ENCODE results near the gene UBE2G1.

Gene UBE2G1

GRCh38 chr17:4326112-4326511, 40.4 kb downstream of the UBE2G1 start:
- no peak for DNase-seq (ENCODE audit: low read depth)
- TF ChIP-seq CTCF (conservative IDR thresholded peaks at IDR 0.05; ENCODE audit: low read length), result no peak
- H3K4me3 ChIP-seq (ENCODE audit: low read length), result no peak overlapping the region

- no peak for TF ChIP-seq CTCF (conservative IDR thresholded peaks at IDR 0.05; ENCODE audit: low read length)
- no peak overlapping the region for H3K4me3 ChIP-seq (ENCODE audit: low read length)
- no peak for DNase-seq (ENCODE audit: low read depth)
Measured at GRCh38 chr17:4324463-4324862, 42.0 kb downstream of the UBE2G1 start.

- no peak for DNase-seq (ENCODE audit: low read depth)
- no peak for TF ChIP-seq CTCF (conservative IDR thresholded peaks at IDR 0.05; ENCODE audit: low read length)
- no peak overlapping the region for H3K4me3 ChIP-seq (ENCODE audit: low read length)
Measured at GRCh38 chr17:4319221-4319620, 47.3 kb downstream of the UBE2G1 start.

- no peak for TF ChIP-seq CTCF (conservative IDR thresholded peaks at IDR 0.05; ENCODE audit: low read length)
- DNase-seq (ENCODE audit: low read depth), result no peak
- H3K4me3 ChIP-seq (ENCODE audit: low read length), result no peak overlapping the region
Measured at GRCh38 chr17:4318596-4318995, 47.9 kb downstream of the UBE2G1 start.

GRCh38 chr17:4318186-4318585, 48.3 kb downstream of the UBE2G1 start:
- DNase-seq (ENCODE audit: low read depth), result no peak
- TF ChIP-seq CTCF (conservative IDR thresholded peaks at IDR 0.05; ENCODE audit: low read length), result no peak
- H3K4me3 ChIP-seq (ENCODE audit: low read length), result no peak overlapping the region

GRCh38 chr17:4317610-4318009, 48.9 kb downstream of the UBE2G1 start:
- H3K4me3 ChIP-seq (ENCODE audit: low read length), result no peak overlapping the region
- DNase-seq (ENCODE audit: low read depth), result no peak
- no peak for TF ChIP-seq CTCF (conservative IDR thresholded peaks at IDR 0.05; ENCODE audit: low read length)

- DNase-seq (ENCODE audit: low read depth), result no peak
- no peak for TF ChIP-seq CTCF (conservative IDR thresholded peaks at IDR 0.05; ENCODE audit: low read length)
- H3K4me3 ChIP-seq (ENCODE audit: low read length), result no peak overlapping the region
Measured at GRCh38 chr17:4316648-4317047, 49.8 kb downstream of the UBE2G1 start.

All from AG10803 (cell line).